ENCODE results near the gene DNAJA2.

DNA sequence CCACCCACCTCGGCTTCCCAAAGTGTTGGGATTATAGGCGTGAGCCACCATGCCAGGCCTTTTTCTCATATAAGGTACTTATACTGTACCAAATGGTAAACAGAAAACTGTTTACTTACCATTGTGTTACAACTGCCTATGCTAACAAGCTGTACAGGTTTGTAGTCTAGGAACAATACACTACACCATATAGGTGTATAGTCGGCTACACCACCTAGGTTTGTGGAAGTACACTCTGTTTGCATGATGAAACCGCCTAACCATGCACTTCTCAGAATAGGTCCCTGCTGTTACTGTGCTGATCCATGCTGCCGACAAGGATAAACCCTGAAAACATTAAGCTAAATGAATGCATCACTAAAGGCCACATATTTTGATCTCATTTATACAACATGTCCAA is 18.9 kb downstream of the DNAJA2 start:
- TF ChIP-seq CEBPB (IDR thresholded peaks at IDR 0.05) = no peak
- no peak for TF ChIP-seq EP300 (IDR thresholded peaks at IDR 0.05)
- no peak for TF ChIP-seq EHF (CRISPR knock-in tag; IDR thresholded peaks at IDR 0.05)
- TF ChIP-seq MYC (IDR thresholded peaks at IDR 0.05; ENCODE audit: borderline replicate concordance, low read length) = no peak
- TF ChIP-seq, protein P1, sequence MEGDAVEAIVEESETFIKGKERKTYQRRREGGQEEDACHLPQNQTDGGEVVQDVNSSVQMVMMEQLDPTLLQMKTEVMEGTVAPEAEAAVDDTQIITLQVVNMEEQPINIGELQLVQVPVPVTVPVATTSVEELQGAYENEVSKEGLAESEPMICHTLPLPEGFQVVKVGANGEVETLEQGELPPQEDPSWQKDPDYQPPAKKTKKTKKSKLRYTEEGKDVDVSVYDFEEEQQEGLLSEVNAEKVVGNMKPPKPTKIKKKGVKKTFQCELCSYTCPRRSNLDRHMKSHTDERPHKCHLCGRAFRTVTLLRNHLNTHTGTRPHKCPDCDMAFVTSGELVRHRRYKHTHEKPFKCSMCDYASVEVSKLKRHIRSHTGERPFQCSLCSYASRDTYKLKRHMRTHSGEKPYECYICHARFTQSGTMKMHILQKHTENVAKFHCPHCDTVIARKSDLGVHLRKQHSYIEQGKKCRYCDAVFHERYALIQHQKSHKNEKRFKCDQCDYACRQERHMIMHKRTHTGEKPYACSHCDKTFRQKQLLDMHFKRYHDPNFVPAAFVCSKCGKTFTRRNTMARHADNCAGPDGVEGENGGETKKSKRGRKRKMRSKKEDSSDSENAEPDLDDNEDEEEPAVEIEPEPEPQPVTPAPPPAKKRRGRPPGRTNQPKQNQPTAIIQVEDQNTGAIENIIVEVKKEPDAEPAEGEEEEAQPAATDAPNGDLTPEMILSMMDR (IDR thresholded peaks at IDR 0.05) = no peak
- TF ChIP-seq POLR2AphosphoS2 (conservative IDR thresholded peaks at IDR 0.05; ENCODE audit: low read length) = no peak
- no peak for TF ChIP-seq TP53 (CRISPR knock-in tag; IDR thresholded peaks at IDR 0.05)
- TF ChIP-seq RFX5 (IDR thresholded peaks at IDR 0.05) = no peak
- no peak for TF ChIP-seq SMC3 (IDR thresholded peaks at IDR 0.05)
- TF ChIP-seq, protein P2, sequence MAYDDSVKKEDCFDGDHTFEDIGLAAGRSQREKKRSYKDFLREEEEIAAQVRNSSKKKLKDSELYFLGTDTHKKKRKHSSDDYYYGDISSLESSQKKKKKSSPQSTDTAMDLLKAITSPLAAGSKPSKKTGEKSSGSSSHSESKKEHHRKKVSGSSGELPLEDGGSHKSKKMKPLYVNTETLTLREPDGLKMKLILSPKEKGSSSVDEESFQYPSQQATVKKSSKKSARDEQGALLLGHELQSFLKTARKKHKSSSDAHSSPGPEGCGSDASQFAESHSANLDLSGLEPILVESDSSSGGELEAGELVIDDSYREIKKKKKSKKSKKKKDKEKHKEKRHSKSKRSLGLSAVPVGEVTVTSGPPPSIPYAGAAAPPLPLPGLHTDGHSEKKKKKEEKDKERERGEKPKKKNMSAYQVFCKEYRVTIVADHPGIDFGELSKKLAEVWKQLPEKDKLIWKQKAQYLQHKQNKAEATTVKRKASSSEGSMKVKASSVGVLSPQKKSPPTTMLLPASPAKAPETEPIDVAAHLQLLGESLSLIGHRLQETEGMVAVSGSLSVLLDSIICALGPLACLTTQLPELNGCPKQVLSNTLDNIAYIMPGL (CRISPR knock-in tag; IDR thresholded peaks at IDR 0.05; ENCODE audit: borderline replicate concordance) = no peak
- TF ChIP-seq USF2 (IDR thresholded peaks at IDR 0.05) = no peak
- no peak for TF ChIP-seq BCL3 (IDR thresholded peaks at IDR 0.05)
